Measurements from ENCODE around the gene SCARF1.

SCARF1 gene

DNA sequence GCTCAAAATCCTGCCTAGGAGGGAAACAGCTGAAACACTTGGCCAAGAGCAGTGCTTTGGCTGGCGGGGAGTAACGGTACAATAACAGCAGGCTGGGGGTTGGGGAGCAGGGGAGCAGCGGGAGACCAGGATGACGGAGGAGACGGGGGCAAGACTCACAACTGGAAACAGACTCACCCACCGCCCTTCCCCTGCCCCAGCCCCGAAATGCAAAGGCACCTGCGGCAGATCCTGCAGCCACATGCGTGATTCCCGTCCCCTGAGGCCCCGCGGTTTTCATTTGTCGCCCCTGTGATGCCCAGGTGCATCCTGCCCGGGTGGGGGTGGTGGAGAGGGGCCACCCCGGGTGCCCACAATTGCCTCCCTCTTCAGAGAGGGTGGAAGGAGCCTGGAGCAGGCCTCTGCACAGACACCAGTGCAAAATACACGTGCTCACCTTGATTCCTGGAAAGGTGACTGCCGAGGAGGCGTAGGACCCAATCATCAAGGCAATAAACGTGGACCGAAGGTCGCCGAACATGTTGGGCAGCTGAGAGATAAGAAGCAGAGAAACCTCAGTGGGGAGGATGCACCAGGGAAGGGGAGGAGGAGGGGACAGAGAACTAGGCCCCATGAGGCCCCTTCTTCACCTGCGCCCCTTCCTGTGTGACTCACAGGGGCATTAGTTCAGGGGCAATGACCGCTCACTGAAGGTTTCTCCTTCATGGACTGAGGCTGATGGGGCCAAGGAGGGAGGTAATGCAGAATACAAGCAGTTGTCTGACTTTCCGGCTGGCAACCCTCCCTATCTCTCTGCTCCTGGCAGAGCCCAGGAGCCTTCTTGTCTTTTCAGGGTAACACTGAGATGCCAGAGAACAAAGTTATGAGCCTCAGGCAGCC, 52.5 kb downstream of the SCARF1 start:
- DNase-seq = no peak

DNA sequence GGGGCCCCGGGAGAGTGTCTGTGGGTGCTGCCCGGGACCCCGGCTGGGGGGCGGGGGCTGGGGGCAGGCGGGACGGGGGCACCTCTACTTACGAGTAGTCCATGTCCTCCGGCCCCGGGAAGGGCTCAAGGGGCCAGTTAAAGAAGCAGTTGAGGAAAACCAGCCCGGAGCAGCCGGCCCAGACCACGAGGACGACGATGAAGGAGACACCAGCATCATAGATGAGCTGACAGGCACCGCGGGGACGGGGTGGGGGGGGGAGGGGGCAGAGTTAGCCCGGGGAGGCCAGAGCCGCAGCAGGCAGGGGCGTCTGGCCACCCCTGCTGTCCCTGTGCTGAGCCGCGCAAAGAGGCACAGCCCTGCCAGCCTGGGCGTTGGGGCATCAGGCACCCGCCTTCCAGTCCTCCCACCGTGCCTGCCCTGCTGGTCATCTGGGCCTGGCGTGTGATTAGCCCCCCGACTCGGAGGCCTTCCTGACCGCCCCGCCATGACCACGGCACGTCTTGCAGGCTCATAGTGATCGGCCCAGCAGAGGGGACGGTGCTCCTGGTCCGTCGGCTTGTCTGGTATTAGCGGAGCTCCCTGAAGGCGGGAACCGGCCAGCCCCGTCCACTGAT, 54.0 kb downstream of the SCARF1 start:
- DNase-seq = no peak

DNA sequence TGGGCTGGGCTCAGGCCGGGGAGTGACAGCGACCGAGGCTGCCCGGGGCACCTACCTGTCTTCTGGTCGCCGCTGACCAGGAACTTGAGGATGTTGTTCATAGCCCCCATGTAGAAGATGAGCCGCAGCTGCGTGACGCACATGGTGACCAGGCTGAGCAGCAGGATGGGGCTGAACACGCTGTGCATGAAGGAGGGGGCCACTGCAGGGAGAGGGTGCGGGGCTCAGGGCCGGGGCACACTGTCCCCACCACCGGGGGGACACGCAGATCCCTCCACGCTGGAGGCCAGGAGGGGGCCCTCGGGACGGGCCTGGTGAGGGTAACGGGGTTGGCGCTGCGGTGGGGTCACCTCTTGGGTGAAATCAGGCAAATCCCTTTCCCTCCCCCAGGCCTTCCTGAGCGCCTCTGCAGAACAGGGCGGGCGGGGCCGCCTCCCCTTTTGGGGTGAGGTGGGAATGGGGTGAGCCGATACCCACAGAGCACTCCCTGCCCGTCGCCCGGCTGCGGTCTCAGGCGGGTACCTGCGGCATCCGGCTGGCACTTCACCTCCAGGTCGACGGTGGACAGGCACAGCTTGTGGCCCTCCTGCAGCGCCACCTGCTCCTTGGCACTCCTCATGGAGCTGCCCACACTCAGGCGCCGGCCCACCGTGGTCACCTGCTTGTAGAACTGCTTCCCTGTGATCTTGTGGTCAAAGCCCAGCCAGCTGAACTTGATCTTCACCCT, 54.6 kb downstream of the SCARF1 start:
- no peak for DNase-seq

DNA sequence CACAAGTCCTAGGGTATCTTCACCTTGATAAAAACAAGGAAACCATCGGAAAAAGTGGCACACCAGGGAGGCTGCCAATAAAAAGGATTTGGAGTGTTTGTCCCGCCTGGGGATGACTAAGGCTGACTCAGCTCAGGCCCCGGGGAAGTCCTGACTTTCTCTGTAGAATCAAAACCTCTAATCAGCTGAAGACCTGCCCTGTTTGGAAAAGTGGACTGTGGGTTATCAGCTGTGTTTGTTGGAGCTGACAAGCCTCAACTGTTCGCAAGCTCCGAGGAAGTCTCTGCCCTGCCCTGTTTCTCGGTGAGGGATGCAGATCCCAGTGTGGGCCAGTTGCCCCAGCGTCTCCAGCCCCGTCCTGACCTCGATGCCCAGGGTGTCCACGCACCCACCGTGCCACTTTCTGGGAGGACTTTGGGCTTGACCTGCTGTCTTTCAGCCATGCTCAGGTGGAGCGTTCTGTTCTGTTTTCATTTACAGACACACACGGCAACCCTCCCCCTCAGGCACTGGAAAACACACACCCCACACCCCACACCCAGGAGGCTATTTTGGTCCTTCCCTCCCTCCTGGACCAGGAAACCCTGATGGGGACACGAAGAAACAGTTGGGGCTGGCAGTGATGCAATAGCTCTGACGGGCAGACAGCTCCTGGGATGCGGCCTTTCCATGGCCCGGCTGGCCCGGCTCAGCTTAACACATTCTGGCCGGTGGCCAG, 55.3 kb downstream of the SCARF1 start:
- DNase-seq = no peak

DNA sequence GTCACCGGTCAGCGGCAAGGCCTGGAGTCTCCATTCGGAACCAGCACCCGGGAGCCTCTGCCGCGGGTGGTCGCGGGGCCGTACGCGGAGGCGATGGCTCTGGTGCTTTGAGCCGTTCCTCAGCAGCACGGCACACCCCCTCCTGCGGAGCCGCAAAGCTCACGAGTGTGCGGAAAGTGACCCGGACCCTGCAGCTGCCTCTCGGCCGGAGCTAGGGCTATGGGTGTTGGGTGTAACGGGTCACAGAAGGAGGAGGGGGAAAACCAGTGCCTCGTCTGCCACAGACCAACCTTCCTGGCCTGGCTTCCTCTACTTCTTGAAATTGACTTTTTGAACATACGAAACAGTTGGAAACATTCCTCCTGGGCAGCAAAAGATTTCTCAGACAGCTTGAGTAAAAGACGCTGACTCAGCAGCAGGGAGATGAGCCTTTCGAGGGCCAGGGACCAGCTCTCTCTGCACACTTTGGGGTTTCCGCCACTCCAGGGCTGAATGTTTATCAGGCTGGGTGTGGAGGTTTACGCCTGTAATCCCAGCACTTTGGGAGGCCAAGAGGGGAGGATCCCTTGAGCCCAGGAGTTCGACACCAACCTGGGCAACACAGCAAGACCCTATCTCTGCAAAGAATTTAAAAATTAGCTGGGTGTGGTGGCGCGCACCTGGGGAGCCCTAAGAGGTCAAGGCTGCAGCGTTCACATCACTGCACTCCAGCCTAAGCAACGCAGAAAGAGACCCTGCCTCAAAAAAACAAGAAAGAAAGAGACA, 56.5 kb downstream of the SCARF1 start:
- no peak for DNase-seq

DNA sequence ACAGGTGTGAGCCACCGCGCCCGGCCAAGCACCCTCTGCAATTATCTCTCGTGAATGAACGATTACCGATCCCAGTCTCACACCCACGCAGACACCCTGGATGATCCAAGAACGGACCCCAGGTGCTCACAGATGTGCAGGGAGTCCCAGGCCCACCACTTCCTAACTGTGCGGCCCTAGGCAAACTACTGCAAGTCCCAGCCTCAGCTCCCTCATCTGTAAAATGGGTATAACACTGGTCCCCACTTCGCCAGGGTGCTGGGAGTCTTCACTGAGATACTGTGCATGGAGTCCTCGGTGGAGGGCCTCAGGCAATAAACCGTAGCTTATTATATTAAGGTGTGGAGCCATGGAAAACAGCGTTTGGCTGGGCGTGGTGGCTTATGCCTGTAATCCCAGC, 61.4 kb downstream of the SCARF1 start:
- no peak for DNase-seq

Measured in NCI-H2227 treated with DMSO at 0.1 percent for 48 hours (cell line).